ENCODE data around the gene FRK.
A peak's percentile ranks its signal among the peaks of the same experiment; 100 is the strongest.

Gene FRK

DNA sequence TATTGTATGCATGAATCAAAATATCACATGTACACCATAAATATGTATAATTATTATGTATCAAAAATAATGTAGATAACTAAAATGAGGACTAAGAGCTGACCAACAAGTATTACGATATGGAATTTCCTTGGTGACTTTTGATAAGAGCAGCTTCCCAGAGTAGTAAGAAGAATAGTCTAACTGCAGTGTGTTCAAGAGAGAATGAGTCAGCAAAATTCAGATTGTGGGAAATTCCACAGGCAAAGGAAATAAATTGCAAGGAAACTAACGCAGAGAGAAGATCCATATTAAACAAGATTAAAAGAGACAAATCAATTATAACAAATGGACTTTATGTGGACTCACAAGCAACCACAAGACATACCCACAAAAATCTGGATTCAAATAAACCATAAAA is 26.4 kb downstream of the FRK start:
- no peak for DNase-seq (ENCODE audit: low spot score)

DNA sequence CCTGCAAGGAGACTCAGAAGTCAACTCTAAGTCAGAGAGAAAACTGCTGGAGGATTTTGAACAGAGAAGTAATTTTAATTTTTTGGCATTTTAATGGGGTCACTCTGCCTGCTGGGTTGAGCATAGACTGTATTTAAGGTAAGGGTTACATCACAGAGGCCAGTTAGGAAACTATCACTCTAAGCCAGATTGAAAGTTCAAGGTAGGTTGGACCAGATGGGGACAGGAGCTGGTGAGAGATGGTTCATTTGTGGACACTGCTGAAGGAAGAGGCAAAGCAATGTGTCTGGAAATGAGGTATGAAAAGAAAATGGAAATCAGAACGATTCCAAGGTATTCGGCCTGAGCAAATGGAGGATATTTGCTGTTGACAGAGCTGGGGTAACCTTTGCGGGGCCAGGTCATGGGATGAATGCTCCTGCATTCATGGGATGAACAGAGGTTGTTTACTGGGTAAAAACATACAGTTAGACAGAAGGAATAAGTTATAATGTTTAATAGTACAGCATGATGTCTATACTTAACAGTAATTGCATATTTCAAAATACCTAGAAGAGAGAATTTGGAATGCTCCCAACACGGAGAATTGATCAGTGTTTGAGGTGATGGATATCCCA is 26.9 kb downstream of the FRK start:
- no peak for DNase-seq (ENCODE audit: low spot score)

DNA sequence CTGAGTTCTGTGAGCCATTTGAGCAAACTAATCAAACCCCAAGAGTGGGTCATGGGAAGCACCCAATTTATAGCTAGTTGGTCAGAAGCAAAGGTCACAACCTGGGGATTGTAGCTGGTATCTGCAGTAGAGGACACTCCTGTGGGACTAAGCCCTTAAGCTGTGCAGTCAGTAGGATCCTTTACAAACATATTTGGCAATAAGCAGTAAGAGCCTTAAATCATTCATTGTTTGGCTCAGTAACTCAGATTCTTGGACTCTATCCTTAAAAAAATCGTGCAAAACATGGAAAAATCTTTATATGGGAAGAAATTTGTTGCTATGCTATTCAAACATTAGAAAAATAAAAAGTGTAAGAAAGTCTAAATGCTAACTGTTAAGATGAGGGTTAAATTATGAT is 29.9 kb downstream of the FRK start:
- no peak for DNase-seq (ENCODE audit: low spot score)

DNA sequence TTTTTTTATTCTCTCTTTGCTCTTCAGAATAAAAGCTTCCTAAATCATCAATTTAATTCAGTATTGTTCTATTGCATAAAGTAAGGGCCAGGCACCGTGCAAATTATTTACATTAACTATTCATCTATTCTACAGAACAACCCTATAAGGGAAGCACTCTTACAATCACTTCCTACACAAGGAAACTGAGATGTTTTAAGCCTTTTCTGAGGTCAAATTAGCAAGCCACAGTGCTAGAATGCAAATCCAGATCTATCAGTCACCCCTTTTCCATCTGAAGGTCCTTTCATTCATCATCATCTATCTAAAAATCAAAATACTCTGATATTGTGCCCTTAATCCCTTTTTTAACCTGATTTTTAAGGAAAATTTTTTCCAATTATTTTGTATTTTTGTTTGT is 31.2 kb downstream of the FRK start:
- no peak for DNase-seq (ENCODE audit: low spot score)

DNA sequence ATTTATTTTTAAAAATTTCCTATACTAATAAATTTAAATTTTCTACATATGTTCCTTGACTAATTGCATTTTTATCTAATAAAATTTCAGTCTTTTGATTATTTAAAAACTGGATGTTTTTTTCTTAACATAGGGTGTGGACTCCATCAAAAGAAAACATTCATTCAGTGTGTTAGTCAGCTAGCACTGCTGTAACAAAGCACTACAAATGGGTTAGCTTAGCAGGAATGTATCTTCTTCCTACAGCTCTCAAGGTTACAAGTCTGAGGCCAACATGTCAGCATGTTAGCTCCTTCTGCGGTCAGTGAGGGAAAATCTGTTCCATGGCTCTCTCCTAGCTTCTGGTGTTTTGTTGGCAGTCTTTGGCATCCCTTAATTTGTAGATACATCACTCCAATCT is 32.5 kb downstream of the FRK start:
- no peak for DNase-seq (ENCODE audit: low spot score)

DNA sequence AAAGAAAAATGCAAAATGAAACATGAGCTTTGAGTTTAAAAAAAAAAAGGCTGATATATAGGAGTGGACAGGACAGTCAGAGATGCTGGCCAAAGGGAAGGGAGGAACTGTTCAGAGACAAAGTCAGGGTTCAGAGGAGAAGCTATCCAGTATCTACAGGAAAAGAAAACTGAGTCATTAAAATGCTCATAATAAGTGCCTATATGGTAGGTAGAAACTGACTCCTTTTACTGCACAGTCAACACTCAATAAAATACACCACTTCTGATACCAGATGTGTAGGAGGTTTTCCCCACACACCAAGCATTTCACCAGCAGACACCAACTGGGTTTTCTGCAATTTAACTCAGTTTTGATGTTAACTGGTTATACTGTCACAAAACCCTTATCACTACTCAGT is 32.9 kb downstream of the FRK start:
- DNase-seq (ENCODE audit: low spot score): no peak

DNA sequence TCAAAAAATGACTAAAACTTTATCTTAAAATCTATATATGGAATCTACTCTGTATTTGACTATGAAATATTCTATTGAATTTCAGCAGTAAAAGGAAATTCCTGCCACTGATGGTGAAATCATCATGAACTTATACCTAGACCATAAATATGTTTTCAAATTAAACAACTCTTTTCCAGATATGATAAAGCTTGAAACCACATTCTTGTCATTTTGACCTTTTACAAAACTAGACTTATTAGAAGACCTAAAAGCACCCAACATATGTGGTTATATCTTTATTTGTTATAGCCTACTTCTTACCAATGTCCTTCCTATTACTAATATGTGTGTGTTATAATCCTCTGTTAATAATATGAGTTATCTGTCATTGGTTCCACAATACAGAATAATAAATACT is 35.3 kb downstream of the FRK start:
- DNase-seq (ENCODE audit: low spot score): no peak

DNA sequence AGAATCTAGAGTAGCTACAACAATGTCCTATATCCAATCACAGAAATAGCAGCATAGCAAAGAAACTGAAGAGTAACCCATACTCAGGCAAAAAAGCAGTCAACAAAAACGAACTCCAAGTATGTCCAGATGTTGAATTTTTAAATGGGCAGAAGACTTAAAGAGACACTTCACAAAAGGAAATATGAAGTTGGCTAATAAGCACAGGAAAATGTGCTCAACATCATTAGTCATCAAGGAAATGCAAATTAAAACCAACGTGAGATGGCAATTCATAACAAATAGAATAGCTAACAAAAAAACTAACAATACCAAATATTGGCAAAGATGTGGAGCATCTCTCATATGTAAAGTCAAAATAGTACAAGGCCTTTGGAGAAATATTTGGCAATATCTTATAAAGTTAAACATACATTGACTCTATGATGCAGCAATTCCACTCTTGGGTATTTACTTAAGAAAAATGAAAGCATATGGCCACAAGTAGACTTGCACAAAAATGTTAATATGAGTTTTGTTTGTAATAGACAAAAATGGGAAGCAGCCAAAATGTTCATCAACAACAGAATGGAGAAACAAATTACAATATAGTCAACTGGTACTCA is 37.7 kb downstream of the FRK start:
- DNase-seq (ENCODE audit: low spot score): no peak

DNA sequence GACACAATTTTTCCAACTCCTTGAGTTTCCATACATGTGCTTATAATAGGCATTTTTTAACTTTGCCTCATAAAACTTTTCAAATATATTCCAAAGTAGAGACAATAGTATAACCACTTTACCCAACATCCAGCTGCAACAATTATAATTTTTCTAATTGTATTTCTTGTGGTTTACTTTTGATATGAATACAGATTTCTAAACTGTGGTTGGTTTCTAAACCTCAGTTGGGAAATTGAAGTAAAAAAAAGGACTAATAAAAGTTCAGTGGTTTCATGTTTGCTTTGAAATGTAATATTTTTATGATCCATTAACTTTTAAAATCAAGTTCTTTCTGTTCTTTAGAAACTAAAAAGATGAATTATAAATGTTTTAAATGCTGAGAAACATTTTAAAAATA is 40.0 kb downstream of the FRK start:
- no peak for DNase-seq (ENCODE audit: low spot score)

DNA sequence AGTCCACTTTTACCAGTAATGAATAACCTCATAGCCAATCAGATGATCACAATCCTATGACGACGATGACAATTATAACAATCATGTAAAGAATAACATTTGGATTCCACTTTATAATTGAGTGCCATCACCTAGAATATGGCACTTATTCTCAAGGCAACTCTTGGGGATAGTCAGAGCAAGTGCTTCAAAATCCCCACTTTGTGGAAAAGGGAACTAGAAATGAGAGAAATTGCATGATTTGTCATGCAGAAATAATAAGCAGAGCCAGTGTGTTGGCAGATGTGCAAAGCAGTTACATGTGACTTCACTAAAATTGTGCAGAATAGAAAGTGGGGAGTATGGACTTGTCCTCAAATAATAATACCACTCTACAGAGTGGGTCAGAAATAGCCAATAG is 41.3 kb downstream of the FRK start:
- peak; percentile 64 for DNase-seq (ENCODE audit: low spot score)

DNA sequence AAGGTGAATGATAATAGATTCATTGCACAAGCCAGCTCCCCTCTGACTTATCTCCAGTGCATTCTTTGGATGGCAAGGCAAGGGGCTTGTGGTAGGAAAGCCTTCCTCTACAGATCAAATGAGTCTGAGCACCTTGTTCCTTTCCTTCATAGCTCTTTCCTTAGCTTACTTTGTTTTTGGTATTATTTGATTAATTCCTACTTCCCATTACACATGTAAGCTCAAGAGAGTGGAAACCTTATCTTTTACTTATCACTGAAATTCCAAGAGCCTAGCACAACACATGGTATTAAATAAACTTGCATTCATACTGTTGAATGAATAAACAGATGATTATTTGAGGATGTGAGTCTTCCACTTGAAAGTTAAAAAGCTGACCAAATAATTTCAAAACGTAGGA is 41.7 kb downstream of the FRK start:
- DNase-seq (ENCODE audit: low spot score): no peak

DNA sequence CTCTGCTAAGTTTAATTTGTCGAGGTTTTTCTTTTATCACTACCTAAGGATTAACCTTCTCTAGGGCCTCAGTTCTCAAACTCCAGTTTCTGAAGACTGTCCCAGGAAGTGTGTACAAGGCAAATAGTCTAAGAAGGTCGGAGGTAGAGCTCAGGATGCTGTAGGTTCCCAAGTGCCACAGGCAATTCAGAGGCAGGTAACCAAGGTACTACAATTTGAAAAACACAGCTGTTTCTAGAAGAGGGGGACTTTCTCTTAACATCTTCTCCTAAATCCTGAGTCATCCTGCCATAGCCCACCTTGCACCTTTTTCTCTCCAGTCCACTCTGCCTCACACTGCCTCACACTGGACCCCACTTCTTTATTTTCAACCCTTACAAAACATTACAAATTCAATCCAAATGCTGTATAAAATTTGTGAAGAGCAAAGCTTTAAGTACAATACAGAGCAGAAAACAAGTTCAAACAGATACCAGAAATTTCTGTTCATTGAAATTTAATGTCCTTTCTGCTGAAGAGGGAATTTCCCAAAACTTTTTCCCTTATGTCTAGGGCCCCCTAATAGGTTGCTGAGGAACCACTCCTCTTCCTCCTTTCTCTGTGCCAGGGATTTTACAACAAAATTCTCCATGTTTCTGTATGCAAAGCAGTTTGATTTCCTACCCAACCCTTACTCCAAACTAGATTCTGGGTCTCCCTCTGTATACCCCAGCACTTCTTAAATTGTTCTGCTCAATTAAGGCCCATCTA is 43.0 kb downstream of the FRK start:
- DNase-seq (ENCODE audit: low spot score): no peak

DNA sequence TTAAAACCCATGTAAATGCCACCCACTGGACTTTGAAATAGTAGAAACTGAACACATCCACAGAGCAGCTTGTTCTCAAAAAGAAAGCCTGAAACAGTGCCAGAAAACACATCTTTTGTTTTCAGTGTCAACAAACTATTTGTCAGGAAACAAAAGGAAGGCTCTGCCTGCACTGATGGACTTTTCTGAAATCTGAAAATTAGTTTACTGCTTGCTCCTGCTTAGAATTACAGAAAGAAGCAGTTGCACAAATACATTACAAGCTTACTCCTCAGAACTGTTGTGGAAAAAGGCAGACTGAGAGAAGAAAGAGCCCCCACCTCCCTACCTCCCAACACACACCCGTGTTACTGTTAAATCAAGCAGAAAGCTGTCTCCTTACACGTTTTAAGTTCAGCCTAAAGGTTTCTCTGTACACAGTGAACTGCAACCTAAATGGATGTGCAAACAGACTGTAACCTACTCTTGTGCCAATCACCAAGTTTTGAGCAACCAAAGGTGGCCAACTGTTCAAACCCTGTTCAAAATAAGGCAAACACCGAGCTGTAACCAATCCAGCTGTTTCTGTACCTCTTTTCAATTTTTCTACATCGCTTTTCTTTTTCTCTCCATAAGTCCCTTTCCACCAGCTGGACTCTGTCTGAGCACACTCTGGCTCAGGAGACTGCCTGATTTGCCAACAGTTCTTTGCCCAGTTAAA is 43.7 kb downstream of the FRK start:
- no peak for DNase-seq (ENCODE audit: low spot score)

DNA sequence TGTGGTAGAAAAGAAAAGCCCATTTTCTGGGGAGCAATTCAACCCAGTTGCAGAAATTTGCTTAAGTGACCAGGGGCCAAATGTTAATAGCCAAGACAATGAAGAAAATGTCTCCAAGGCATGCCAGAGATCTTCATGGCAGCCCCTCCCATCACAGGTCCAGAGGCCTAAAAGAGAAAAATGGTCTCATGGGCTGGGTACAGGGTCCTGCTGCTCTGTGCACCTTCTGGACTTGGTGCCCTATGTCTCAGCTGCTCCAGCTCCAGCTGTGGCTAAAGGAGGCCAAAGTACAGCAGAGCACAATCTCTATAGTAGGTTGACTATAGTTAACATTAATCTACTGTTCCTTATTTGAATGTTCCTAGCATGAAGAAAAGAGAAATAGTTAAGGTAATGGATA is 44.7 kb downstream of the FRK start:
- DNase-seq (ENCODE audit: low spot score): no peak

DNA sequence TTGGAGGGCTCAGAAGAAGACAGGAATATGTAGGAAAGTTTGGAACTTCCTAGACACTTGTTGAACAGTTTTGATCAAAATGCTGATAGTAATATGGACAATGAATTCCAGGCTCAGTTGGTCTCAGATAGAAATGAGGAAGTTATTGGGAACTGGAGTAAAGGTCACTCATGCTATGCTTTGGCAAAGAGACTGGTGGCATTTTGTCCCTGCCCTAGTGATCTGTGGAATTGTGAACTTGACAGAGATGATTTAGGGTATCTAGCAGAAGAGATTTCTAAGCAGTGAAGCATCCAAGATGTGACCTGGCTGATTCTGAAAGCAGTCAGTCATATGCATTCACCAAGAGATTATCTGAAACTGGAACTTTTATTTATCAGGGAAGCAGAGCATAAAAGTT is 45.1 kb downstream of the FRK start:
- DNase-seq (ENCODE audit: low spot score): no peak

DNA sequence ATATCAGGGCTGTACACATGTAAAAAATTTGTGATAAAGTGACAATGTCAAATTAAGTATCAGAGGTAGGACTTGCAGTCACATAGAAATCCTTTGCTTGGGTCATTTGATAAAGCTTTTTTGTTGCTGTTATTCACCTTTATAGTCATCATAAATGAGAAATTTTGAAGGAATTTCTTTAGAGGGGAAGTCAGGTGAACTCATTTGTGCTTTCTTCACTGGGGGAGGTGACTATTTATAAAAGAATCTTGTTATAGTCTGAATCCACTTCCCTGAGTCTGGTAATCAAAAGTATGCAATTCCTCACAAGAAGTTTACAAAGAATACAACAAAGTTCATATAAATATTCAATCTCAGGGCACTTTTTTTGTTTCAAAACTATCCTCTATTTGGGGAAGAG is 47.7 kb downstream of the FRK start:
- no peak for DNase-seq (ENCODE audit: low spot score)

DNA sequence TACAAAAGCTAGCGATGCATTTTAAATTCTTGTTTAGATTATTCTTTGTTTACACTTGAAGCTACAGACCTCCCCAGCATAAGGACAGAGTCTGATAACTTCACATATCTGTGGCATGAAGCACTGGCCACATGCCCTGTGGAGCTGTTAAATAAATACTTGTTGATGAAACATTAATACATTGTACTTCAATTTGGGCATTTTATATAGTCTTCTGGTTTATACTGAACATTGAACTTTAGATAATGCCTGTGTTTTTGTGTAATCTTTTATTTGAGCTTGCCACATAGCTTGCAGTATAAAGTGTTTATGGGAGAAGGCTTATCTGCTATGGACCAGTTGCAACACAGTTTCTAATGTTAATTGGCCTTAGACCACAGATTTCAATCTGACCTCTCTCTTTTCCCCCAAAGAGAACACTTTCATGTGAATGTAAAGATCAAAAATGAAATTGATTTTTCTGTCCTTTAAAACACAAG is 48.2 kb downstream of the FRK start:
- DNase-seq (ENCODE audit: low spot score): no peak

DNA sequence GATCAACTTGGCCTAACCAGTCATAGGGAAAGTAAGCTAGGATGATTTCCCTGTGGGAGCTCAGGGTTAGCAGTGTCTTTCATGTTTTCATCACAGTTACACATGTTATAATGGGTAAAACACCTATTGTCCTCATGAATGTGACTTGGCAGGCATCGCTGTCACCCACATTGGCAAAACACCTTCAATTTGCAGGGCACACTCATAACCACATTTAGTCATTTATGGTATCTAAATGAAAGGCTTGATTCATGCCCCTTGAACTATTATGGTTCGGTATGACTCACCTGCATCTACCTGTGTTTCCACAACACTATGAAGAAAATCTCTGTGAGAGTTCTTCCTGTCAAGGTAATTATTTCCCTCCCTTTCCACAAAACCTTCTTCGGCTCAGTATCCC is 49.2 kb downstream of the FRK start:
- no peak for DNase-seq (ENCODE audit: low spot score)

DNA sequence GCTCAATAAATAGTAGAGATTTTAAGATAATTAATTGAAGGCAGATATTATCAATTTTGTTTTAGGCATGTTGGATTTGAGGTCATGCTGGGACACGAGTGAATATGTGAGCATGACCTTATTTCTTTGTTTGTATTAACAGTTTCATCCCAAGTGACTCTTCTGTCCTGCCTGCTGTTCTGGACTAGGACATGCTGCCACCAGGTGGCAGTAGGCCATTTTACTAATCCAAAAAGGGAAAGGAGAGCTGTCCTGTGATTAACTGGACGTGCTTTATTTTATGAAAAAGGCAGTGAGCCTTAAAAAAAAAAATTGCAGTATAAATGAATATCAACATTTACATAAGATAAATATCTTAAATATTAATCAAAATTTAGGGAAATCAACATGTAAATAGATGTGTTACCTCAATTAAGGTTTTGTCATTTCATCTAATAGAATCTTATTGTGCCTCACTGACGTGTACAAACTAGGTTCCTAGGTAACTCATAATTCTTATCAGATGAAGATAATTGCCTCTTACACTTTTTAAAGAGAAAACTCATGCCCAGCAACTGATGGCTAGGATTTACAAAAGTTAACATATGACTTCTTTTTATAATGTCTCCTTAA is 49.8 kb downstream of the FRK start:
- peak; percentile 14 for DNase-seq (ENCODE audit: low spot score)

DNA sequence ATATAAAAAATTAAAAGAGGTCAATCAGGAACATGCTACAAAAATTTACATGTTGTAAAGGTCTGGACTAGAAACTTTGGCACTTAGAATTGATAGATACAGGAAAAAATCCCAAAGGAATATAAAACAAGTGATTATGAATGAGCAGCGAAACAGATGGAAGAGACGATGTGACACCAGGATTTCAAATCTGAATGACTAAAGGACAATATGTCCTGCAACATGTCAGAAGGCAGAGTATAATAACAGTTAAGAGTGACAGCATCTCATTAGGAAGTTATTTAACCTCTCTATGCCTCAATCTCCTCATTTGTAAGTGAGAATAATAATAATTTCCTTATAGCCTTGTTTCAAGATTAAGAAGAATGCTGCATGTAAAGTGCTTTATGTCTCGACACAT is 50.3 kb downstream of the FRK start:
- no peak for DNase-seq (ENCODE audit: low spot score)

DNA sequence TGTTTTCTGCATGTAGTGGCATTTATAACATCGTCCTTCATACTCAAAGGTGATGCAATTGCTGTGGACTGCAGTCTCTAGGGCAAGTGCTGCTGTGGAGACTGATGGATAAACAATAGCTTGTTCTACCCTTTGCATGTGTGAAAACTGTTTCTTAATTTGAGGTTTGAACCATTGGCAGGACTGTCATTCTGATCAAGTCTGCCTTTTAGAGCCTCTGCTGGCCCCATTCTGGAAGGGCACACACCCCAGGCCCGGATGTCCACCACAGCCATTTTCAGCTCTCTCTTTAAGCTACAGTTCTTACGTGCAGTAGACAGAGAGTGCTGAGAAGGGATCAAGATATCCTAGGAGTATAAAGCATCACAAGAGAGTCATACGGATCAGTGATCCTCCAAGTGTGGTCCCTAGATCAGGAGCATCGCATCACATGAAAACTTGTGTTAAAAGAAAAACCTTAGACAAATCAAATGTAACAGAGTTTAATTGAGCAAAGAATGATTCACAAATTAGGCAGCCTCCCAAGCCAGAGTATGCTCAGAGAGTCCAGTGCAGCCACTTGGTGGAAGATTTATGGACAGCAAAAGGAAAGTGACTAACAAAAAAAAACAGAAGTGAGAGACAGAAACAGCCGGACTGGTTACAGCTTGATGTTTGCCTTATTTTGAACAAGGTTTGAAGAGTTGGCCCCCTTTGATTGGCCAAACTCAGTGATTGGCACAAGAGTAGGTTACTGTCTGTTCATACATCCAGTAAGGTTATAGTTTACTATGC is 52.0 kb downstream of the FRK start:
- DNase-seq (ENCODE audit: low spot score): no peak

Measured in germinal center (tissue), 1 donor.